GM18519 (cell line): ENCODE data around the gene NDUFAF8.
"Not testable (repeated sequence)": the region's sequence is repeated elsewhere in the genome, so short reads cannot be mapped to it uniquely, and the experiment has no call there.

Experiments
- ATAC-seq: cut with Tn5 transposase; IDR thresholded peaks from one replicate; pipeline ENCODE4 v1.9.1; 2021; ENCODE audit warnings: mild to moderate bottlenecking, moderate library complexity; ENCODE audit not compliant: unreplicated experiment, low FRiP score

NDUFAF8 gene

GRCh38 chr17:81222620-81222905 is 16.6 kb upstream of the NDUFAF8 start:
- no peak for ATAC-seq

DNA sequence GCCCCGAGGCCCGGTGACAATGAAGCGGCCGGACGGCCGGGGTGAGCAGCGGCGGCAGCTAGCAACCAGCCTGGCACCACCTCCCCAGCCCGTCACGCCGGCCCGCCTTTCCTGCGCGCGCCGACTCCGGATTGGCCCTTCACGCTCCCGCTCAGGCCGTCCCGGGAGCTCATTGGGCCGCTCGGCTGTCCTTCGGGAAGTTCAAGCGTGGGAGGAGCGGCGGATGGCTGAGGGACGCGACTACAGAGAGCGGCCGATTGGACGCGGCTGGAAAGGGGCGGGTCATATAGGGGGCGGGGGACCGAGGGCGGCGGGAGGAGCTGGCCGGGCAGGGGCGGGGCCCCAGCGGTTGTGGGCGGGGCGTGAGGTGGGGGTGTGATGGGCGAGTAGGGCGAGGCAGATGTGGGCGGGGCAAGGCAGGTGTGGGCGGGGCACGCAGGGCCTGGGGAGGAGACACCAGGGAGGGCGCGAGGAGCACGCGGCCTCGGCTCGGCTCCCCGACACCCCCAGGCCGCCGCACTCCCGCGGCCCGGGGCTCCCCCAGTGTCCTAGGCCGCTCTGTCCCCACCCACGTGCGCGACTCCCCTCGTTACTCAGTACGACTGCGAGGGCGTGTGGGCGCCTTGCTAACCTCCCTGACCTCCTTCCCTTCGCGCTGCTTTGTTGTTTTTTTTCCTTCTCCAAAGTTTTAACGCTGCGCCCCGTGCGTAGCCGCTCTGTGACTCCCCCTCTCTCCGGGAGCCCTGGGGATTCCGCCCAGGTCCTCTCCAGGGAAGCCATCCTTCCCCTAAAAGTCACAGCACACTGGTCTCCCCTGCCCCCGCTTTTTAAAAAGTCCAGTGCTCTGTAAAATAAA is 16.0 kb upstream of the NDUFAF8 start, which contains the start of gene CEP131:
CEP131 (minus strand) TSS at position 60 of the 856 bp plus-strand sequence. CDS start 2,909 bp downstream, outside the sequence.
- peak; percentile 74 for ATAC-seq

DNA sequence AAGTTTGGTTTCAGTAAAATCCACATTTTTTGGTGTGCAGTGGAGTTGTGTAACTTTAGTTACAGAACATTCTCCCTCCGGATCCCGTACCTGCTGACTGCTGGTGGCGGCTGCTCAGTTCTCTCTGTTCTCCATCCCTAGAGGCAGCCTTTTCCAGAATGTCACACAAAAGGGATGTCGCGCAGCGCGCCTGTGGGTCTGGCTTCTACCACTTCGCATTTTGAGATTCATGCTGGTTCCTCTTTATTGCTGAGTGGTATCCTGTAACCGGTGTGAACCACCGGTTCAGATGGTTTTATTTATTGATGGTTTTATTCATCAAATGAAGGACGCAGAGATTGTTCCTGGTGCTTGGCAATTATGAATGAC is 15.4 kb upstream of the NDUFAF8 start:
- no peak for ATAC-seq

DNA sequence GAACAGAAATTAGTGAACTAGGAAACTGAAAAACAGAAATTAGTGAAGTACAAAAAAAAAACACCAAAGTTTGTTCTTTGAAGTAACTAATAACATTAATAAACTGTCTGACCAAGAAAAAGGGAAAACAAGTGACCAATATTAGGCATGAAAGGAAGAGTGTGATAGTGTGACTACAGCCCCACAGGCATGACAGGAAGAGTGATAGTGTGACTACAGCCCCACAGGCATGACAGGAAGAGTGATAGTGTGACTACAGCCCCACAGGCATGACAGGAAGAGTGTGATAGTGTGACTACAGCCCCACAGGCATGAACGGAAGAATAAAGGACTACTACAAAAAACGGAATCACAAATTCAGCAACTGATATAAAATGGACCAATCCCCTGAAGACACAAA is 11.5 kb upstream of the NDUFAF8 start:
- ATAC-seq = not testable (repeated sequence)

DNA sequence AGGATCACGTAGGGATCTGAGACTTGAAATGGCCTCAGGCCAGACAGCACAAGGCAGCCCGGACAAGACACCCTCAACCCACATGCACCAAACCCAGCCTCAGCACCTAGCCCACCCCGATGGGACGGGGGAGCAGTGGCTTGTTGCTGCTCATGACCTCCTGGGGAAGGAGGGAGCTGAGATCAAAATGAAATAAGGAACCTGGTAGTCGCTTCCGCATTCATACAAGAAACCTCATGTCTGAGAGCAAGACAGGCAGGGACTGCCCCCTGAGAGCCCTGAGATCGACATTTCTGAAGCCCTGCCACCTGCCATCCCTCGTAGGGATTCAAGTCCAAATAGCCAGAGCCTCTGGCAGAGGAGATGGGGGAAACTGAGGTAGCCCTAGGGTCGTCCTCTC is 10.7 kb upstream of the NDUFAF8 start:
- ATAC-seq = no peak

DNA sequence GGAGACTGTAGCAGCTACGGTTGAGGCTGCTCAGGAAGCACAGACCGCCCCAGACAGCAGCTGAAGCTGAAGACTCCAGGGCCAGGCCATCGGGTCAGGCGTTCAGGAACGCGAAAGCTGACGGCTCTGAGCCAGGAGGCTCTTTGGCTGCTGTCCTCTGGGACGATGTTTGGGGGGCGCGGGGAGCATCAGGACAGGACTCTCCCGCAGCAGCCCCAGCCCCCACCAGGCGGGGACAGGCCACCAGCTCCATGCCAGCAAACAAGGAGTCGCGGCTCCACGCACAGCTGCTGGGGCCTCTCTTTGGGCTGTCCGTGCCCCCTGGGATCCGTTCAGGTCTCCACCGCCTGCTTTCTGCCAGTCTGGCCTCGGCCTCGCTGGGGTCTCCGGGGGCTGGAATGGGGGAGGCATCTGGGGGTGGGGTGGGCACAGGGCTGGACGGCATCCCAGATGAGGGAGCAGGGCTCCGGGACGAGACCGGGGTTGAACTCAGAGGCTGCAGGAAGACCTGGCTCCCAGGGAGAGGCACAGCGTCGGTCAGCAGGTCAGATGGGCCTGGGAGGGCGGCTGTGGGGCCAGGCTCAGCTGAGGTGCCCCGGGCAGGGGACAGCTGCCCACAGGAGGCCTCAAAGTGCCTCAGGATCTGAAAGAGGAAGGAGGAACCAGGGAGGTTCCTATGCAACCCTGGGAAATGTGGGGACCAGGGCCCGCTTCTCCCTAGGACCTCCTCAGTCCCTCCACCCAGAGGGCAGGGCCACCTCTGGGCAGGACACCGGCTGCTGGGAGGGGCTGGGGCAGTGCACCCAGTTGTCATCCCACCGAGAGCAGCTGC is 10.1 kb upstream of the NDUFAF8 start:
- ATAC-seq = no peak

- no peak for ATAC-seq
These were observed 9.5 kb upstream of the NDUFAF8 start for GRCh38 chr17:81229666-81229920.

- ATAC-seq = no peak
These were observed 8.9 kb upstream of the NDUFAF8 start for GRCh38 chr17:81230043-81230820.

GRCh38 chr17:81231121-81231645 is 7.9 kb upstream of the NDUFAF8 start:
- ATAC-seq = no peak

GRCh38 chr17:81231766-81232581 is 7.1 kb upstream of the NDUFAF8 start:
- no peak for ATAC-seq

DNA sequence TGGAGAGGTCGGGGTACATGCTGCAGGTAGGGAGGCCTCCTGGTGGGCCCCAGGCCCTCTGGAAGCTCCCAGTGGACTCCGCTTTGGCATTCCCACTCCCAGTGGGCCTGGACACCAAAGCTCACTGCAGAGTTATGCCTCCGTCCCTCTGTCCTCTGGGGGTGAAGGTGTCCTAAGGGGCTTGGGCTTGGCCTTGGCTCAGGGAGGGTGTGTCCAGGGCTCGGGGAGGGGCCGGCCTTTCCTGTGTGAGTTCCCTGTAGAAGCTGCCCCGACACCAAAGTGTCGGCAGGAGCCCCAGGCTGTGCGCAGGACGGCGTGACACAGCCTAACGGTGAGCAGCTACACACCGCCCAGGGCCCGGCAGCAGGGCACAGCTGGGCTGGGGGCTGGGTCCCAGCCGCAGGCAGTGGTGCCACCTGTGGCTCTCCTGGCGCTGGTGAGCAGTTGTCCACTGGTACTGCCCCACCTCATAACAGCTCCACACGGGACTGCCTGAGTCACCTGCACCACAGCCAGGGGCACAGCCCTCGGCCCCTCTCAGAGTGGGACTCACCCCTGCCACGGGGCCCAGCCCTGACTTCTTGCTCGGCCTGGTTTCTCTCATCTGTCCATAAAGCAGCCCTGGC is 6.4 kb upstream of the NDUFAF8 start:
- ATAC-seq = no peak

DNA sequence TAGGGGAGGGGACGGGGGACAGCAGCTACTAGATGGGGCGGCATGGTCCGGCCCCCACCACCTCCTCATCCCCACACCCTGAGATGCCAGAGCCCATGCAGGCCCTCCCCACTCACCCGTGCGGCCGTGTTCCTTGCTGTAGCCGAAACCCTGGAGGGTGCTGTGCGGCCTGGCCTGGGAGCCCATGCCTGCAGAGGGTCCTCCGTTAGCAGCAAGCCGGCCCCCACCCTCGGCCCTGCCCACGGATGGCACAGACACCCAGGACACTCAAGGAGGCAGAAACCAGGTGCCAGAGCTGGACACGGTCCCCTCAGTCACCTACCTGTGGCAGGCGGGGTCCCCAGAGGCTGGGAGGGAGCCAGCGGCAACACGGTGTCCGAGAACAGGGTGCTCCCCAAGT is 5.8 kb upstream of the NDUFAF8 start:
- no peak for ATAC-seq

DNA sequence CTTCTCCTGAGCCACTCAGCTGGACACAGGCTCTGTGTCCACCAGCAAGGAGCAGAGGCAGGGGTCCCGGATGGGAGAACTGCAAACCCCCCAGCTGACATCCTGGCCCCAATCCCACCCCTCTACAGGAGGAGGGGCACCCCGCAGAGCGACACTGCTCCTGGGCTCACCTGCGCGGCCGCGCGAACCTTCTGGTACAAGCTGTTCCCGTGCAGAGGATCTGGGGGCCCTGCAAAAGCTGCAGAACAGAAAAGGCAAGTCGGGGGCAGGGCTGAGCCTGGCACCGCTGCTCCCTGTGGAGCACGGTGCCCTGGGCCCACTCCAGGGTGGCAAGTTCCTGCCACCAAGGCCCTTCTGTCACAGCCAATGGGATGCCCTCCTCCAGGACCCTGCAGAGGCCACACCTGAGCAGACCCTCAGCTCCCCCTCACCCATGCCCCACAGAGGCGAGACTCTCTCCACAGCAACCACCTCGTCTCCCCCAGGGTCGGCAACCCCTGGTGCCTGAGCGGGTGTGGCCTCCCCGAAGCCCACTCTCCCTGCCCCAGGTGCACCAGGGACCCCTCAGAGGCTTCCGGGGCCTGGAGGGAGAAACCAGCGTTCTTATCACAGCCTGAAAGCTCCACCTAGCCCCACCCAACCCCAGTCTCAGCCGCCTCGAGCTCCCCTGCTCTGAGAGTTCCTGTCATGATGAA is 5.2 kb upstream of the NDUFAF8 start:
- ATAC-seq = no peak

DNA sequence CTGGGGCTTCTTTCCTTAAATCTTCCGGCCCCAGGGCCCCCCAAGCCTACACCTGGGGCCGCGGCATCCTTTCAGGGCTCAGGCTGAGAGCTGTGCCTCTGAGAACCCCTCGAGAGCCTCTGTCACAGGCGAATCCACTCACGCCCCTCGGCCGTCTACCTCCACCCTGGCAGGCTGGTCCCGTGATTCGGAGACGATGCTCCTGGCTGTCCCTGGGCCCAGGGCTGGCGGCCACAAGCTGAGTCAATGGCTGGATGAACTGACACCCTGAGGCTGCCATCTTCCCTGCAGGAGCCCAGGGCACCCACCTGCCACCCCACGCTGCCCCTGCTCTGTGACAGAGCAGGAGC is 4.6 kb upstream of the NDUFAF8 start:
- no peak for ATAC-seq

- ATAC-seq = no peak
These were observed 3.9 kb upstream of the NDUFAF8 start for GRCh38 chr17:81234940-81235821.

GRCh38 chr17:81235822-81236740 is 3.0 kb upstream of the NDUFAF8 start:
- ATAC-seq = no peak

DNA sequence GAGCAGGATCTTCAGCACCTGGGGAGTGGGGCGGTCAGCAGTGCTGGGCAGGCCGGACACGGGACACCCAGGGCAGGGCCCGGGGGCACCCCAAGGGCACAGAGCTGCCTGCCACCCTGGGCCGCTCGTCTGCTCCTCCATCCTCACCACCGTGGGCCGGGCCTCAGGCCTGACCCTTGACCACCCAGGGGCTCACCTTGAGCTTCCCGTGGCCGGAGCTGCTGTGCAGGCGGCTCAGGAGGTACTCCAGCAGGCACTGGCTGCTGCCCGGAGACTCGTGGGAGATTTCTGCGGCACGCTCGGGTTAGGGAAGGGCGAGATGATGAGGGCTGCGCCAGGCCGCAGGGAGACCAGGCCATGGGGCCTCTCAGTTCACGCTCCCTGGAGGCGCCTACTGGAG is 2.3 kb upstream of the NDUFAF8 start:
- no peak for ATAC-seq
